ENCODE data around the gene OR1C1. TPM values are rescaled to one million over a fixed set of nuclear protein-coding genes. Genes with fewer than 3 reads are reported as not detected.
"Not testable (repeated sequence)": the region's sequence is repeated elsewhere in the genome, so short reads cannot be mapped to it uniquely, and the experiment has no call there.

Gene OR1C1
- total RNA-seq, 4 donors from 2014 or later, result not detected

DNA sequence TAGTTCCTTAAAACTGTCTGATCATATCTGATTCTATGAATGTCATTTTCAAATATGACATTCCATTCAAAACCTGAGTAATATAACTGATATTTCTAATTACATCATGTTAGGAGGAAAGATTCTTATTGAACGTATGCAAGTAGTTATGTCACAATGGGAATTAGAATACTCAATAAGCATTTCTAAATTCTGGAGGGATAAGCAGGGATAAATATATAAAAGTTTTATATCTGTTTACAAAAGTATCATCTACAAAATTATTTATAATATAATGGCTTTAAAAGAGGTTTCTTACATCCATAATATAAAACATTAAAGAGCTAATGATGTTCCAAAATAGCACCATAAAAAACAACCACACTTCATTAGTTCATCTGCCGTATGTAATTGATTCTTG is 12.3 kb downstream of the OR1C1 start, which contains the start of gene OR14A2:
OR14A2 (minus strand) TSS at position 101 of the 400 bp plus-strand sequence.
- intact Hi-C loops (cut with DNase I; ENCODE audit: low total_unique reads), result no loop called here
- TF ChIP-seq, protein P1, sequence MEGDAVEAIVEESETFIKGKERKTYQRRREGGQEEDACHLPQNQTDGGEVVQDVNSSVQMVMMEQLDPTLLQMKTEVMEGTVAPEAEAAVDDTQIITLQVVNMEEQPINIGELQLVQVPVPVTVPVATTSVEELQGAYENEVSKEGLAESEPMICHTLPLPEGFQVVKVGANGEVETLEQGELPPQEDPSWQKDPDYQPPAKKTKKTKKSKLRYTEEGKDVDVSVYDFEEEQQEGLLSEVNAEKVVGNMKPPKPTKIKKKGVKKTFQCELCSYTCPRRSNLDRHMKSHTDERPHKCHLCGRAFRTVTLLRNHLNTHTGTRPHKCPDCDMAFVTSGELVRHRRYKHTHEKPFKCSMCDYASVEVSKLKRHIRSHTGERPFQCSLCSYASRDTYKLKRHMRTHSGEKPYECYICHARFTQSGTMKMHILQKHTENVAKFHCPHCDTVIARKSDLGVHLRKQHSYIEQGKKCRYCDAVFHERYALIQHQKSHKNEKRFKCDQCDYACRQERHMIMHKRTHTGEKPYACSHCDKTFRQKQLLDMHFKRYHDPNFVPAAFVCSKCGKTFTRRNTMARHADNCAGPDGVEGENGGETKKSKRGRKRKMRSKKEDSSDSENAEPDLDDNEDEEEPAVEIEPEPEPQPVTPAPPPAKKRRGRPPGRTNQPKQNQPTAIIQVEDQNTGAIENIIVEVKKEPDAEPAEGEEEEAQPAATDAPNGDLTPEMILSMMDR (IDR thresholded peaks at IDR 0.05), result no peak
- TF ChIP-seq POLR2A (IDR thresholded peaks at IDR 0.05), result no peak
- no peaks in the 10 kb centered on the region for H3K27me3 ChIP-seq
- H3K36me3 ChIP-seq, result no peaks in the 10 kb centered on the region
- no peak for DNase-seq
- H3K9me3 ChIP-seq, result no peaks in the 10 kb centered on the region
- no peaks in the 10 kb centered on the region for H3K4me1 ChIP-seq
- H3K4me3 ChIP-seq, result no peak within 1 kb of the TSS
- no peak within 1 kb of the TSS for H3K27ac ChIP-seq

GRCh38 chr1:247747616-247748015 is 12.7 kb downstream of the OR1C1 start:
- intact Hi-C loops (cut with DNase I; ENCODE audit: low total_unique reads), result no loop called here
- Histone ChIP-seq H3K27me3 (no peaks in the 10 kb centered on the region), H3K9me3 (no peaks in the 10 kb centered on the region), H3K4me1 (no peaks in the 10 kb centered on the region), H3K4me3 (no peak overlapping the region), H3K27ac (no peak overlapping the region), H3K36me3 (no peaks in the 10 kb centered on the region)
- TF ChIP-seq, protein P1 (IDR thresholded peaks at IDR 0.05), result no peak
- TF ChIP-seq POLR2A (IDR thresholded peaks at IDR 0.05), result no peak
- DNase-seq, result no peak

DNA sequence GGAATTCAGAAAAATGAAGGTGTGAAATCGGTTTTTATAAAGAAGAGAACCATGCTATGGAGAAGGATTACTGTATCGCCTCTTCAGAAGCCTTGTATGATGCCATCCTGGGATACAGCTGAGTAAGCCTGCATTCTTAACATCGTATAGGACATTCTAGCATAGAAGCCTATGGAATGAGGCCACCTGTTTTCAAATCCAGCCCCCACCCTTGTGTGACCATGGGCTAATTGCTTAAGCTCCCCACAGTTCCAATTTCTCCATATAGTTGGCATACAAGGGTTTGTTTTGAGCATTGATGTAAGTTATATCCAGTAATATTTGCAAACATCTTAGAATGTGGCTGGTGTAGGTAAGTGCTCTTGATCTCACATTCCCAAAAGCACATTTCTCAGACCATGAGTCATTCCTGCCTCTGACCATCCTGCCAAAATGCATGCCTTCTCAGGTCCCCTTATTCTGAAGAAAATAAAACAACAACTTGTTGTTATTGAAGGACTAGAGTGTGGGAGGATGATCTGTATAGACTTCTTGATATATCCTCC is 13.9 kb downstream of the OR1C1 start:
- TF ChIP-seq, protein P1 (IDR thresholded peaks at IDR 0.05), result no peak
- no peak for TF ChIP-seq POLR2A (IDR thresholded peaks at IDR 0.05)
- no peak overlapping the region for H3K4me3 ChIP-seq
- no peaks in the 10 kb centered on the region for H3K36me3 ChIP-seq
- no peak overlapping the region for H3K27ac ChIP-seq
- intact Hi-C loops (cut with DNase I; ENCODE audit: low total_unique reads), result no loop called here
- H3K4me1 ChIP-seq, result no peaks in the 10 kb centered on the region
- H3K27me3 ChIP-seq, result no peaks in the 10 kb centered on the region
- DNase-seq, result no peak
- H3K9me3 ChIP-seq, result no peaks in the 10 kb centered on the region

GRCh38 chr1:247742215-247742760 is 18.1 kb downstream of the OR1C1 start:
- H3K27ac ChIP-seq; DNase-seq; H3K9me3 ChIP-seq; intact Hi-C loops (cut with DNase I; ENCODE audit: low total_unique reads); H3K4me1 ChIP-seq; H3K4me3 ChIP-seq; H3K36me3 ChIP-seq; H3K27me3 ChIP-seq: not testable (repeated sequence)

DNA sequence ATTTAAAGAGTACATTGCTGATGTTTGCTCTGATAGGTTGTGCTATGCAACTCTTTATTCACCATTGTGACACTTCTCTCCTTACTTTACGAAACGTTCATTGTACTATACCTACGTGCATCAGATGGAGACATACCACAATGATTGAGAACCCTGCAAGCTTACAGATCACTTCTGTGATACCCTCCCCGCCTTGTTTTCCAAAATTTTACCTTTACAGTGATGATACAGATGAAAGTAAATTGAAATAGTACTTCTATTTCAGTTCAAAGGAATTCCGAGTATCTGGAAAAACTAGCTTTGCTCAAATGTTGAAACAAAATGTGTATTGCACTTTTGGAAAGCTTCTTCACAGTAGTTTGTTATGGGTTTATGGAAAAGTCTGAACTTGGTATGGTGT is 18.6 kb downstream of the OR1C1 start:
- no peak for DNase-seq
- no peaks in the 10 kb centered on the region for H3K36me3 ChIP-seq
- TF ChIP-seq, protein P1 (IDR thresholded peaks at IDR 0.05), result no peak
- TF ChIP-seq POLR2A (IDR thresholded peaks at IDR 0.05), result no peak

More for the DNA sequence above, 18.6 kb downstream of the OR1C1 start:
- Histone ChIP-seq H3K9me3 (no peaks in the 10 kb centered on the region), H3K27ac (no peak overlapping the region), H3K4me1 (no peaks in the 10 kb centered on the region), H3K27me3 (no peaks in the 10 kb centered on the region), H3K4me3 (no peak overlapping the region)
- intact Hi-C loops (cut with DNase I; ENCODE audit: low total_unique reads), result no loop called here
